Hippocampal formation (tissue), 2 donors: ENCODE results near the gene ANO2.

Source experiments
- DNase-seq, 2 donors: peaks; one replicate each; lab custom pipeline; 2025; lab: John Stamatoyannopoulos, UW

The ANO2 gene

DNA sequence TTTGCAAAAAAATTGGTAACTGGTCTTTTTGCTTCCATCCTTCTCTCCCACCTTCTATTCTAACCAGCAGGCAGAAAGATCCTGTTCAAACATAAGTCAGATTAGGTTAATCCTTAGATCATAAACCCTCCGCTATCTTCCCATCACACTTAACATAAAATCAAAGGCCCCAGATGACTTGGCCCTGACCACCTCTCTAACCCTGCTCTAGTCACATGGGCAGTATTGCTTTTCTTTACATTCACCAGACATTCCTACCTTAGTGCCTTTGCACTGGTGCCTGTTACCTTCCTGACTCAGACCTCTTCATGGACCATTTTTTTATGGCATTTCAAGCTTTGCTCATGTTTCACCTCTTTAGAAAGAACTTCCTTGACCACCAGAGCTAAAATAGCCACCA lies 429.6 kb downstream of the ANO2 start:
- no peak for DNase-seq

DNA sequence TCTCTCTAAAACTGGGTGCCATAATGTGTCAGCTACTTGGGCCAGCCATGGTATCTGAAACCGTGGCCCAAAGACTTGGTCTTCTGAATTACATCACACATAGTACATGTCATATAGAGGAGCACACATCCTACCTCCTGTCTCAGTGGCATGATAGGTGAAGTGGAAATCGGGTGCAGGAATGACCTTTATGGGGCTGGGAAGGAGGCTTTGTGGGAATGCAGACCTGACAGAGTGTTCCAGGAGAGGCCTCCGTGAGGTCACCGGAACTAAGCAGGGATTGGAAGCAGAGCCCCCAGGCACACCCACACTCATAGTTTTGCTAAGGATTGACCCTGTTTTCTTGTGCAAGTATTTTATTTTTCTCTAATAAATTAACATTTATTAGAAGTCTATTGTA lies 430.5 kb downstream of the ANO2 start:
- no peak for DNase-seq

DNA sequence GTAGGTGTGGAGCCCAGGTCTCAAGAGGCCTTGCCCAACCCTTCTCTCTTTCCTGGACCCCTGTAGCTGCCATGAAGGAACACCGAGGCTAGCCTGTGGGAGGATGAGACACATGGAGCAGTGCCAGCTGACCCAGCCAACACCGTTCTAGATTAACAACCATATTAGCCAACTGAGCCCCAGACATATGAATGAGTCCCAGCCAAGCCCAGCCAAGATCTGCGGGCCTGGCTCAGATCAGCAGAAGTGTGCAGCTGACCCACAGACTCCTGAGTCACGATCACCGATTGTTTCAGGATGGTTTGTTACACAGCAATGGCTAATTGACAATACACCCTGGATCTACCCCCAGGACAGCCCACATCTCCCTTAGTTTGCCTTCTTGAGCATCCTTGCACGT lies 431.0 kb downstream of the ANO2 start:
- DNase-seq: no peak

DNA sequence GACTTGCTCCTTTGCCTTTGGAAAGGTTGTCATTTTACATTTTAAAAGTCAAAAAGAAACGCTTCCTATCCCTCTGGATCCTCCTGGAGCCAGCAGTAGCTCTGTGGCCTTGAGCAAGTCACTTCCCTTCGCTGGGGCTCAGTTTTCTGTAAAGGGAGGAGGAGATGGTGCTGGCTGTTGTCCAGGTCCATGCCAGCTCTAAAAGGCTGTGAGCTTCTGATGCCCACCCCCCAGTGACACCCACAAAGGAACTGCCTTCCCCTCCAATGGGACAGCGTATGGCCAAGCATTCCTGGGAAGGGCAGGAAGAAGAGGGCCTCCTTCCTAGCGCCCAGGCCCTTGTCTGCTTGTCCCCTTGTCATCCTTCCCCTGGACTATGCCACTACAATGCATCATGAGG lies 431.7 kb downstream of the ANO2 start:
- no peak for DNase-seq
